ENCODE measurements around the gene PTPN14. TPM values are rescaled to one million over a fixed set of nuclear protein-coding genes. Genes with fewer than 3 reads are reported as not detected.

PTPN14 gene
- total and polyA plus RNA-seq, 3 donors from 2014 or later, result 14.8 to 59.2 (median 42.2) TPM

DNA sequence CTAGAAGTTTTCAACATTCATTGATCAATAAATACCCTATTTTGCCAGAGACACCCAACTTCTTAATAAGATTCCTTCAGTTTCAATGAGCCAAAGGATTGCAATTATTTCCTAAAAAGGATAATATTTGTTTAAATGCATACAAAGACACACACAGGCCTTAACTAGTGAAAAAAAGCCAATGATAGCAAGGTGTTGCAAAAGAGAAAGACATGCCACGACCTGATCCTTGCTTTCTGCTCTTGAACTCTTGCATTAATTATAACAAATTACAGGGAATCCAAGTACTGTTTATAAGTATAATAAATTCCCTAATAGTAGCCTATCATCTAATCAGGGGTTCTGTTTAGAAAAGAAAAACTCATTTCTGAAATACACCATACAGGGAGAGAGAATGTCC is 131.1 kb downstream of the PTPN14 start:
- intact Hi-C loops (cut with DNase I; ENCODE audit: low total_unique reads), result no loop called here
- Histone ChIP-seq H3K36me3 (ENCODE audit: low read depth, missing control alignments) (no peaks in the 10 kb centered on the region), H3K4me3 (no peak overlapping the region), H3K9me3 (no peaks in the 10 kb centered on the region), H3K27me3 (no peaks in the 10 kb centered on the region), H3K27ac (no peak overlapping the region), H3K4me1 (peaks cover 21% of the 10 kb centered on the region)
- DNase-seq, result no peak
- WGBS, 2 donors, result 53 to 61% methylated on average over 1 of the region's 1 CpG
- TF ChIP-seq, protein P1, sequence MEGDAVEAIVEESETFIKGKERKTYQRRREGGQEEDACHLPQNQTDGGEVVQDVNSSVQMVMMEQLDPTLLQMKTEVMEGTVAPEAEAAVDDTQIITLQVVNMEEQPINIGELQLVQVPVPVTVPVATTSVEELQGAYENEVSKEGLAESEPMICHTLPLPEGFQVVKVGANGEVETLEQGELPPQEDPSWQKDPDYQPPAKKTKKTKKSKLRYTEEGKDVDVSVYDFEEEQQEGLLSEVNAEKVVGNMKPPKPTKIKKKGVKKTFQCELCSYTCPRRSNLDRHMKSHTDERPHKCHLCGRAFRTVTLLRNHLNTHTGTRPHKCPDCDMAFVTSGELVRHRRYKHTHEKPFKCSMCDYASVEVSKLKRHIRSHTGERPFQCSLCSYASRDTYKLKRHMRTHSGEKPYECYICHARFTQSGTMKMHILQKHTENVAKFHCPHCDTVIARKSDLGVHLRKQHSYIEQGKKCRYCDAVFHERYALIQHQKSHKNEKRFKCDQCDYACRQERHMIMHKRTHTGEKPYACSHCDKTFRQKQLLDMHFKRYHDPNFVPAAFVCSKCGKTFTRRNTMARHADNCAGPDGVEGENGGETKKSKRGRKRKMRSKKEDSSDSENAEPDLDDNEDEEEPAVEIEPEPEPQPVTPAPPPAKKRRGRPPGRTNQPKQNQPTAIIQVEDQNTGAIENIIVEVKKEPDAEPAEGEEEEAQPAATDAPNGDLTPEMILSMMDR (IDR thresholded peaks at IDR 0.05), result no peak
- TF ChIP-seq POLR2A (IDR thresholded peaks at IDR 0.05), result no peak

DNA sequence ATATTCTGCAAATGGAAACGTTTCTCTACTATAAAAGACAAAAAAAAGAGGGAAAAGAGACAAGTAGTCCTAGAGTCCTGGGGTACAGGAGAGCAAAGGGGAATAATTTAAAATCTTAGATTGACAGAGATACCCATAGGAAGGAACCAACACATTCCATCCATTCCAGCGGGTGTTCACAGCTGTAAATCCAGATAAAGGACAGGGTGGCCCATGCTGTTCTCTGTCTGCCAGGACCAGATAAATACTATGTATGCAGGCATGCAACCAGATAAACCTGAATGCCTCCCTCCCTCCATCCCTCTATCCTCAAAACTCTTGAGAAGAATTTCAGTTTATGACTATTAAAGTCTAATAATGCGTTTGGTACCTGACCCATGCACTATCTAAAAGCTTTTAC is 131.8 kb downstream of the PTPN14 start:
- Histone ChIP-seq H3K36me3 (ENCODE audit: low read depth, missing control alignments) (no peaks in the 10 kb centered on the region), H3K27me3 (no peaks in the 10 kb centered on the region), H3K4me3 (no peak overlapping the region), H3K27ac (no peak overlapping the region), H3K9me3 (no peaks in the 10 kb centered on the region), H3K4me1 (peaks cover 21% of the 10 kb centered on the region)
- 36 to 42% methylated on average over 3 of the region's 3 CpGs for WGBS, 2 donors
- intact Hi-C loops (cut with DNase I; ENCODE audit: low total_unique reads), result no loop called here
- TF ChIP-seq, protein P1 (IDR thresholded peaks at IDR 0.05), result no peak
- TF ChIP-seq POLR2A (IDR thresholded peaks at IDR 0.05), result no peak
- DNase-seq, result no peak

DNA sequence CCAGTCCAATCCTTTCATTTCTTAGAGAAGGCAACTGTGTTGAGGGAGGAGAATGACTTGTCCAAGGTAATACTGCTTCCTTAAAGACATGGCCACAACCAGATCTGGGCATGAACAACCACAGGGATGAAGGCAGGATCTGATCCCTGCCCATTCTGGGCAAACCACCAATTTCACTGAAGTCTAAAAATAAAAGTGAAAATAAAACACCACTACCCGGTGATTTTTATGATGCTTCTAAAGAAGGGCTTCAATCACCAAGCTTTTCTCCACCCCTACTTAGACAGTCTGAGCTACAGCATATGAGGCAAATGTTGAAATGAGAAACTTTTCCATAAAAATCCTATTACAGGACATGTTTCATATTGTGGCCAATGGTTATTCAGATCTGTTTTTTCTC is 133.0 kb downstream of the PTPN14 start:
- TF ChIP-seq, protein P1 (IDR thresholded peaks at IDR 0.05), result no peak
- TF ChIP-seq POLR2A (IDR thresholded peaks at IDR 0.05), result no peak
- peaks cover 21% of the 10 kb centered on the region for H3K4me1 ChIP-seq
- no peaks in the 10 kb centered on the region for H3K36me3 ChIP-seq (ENCODE audit: low read depth, missing control alignments)
- H3K27me3 ChIP-seq, result no peaks in the 10 kb centered on the region
- DNase-seq, result no peak
- H3K27ac ChIP-seq, result peak overlapping the region in 1 of 2 donors; percentile 28
- intact Hi-C loops (cut with DNase I; ENCODE audit: low total_unique reads), result no loop called here
- no peaks in the 10 kb centered on the region for H3K9me3 ChIP-seq
- H3K4me3 ChIP-seq, result no peak overlapping the region
- WGBS, 2 donors, result 45 to 56% methylated on average over 1 of the region's 1 CpG

DNA sequence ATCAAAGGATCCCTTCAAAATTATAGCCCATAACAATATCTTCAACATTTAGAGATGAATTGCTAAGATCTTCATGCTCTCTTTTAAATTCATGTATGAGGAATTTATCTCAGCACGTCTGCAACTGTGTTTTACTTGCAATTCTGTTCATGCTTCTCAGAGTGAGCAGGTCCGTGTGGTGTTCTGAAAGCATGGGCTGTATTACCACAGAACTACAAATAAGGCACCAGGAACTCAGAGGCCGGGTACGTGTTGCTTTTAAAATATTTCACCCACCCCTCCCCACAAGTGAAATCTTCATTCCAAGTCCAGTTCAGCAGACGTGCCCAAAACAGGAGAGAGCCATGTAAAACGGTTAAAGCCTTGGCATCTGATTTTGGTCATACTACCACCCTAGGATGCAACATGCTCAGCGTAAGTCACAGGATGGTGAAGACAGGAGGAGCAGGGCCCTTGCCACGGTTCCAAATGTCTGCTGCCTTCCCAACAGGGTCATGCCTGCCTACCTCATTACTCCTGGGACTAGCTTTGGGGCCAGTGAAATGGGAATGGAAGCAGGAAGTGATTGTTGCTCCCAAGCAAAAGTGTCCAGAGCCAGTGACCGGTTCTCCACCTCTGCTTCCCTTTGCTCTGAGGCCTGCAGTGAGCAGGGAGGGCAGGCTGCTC is 133.7 kb downstream of the PTPN14 start:
- Histone ChIP-seq H3K9me3 (no peaks in the 10 kb centered on the region), H3K36me3 (ENCODE audit: low read depth, missing control alignments) (no peaks in the 10 kb centered on the region), H3K4me1 (peaks cover 21% of the 10 kb centered on the region), H3K4me3 (no peak overlapping the region), H3K27ac (no peak overlapping the region), H3K27me3 (no peaks in the 10 kb centered on the region)
- 86% methylated on average over 9 of the region's 9 CpGs for WGBS, 2 donors
- intact Hi-C loops (cut with DNase I; ENCODE audit: low total_unique reads), result no loop called here
- DNase-seq, result no peak
- TF ChIP-seq, protein P1 (IDR thresholded peaks at IDR 0.05), result no peak
- no peak for TF ChIP-seq POLR2A (IDR thresholded peaks at IDR 0.05)

DNA sequence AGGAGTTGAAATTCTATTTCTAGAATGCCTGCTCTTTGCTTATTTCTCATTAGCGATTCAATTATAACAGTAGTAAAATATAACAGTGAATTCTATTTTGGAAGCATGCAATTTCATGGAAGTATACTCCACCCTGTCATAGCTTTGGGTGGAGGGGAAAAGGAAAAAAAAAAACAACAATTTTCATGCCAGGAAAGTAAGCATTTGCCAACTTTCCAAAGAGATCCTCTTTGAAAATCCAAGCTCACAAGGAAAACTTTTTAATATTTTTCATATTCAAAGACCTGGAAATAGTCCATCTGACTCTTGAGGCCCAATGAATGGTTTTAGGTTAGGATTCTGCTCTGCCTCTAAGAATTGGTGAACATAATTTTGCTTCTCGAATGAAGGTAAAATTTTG is 134.5 kb downstream of the PTPN14 start:
- Histone ChIP-seq H3K4me1 (peaks cover 21% of the 10 kb centered on the region), H3K27me3 (no peaks in the 10 kb centered on the region), H3K27ac (no peak overlapping the region), H3K9me3 (no peaks in the 10 kb centered on the region), H3K36me3 (ENCODE audit: low read depth, missing control alignments) (no peaks in the 10 kb centered on the region), H3K4me3 (no peak overlapping the region)
- intact Hi-C loops (cut with DNase I; ENCODE audit: low total_unique reads), result no loop called here
- no peak for TF ChIP-seq POLR2A (IDR thresholded peaks at IDR 0.05)
- TF ChIP-seq, protein P1 (IDR thresholded peaks at IDR 0.05), result no peak
- no peak for DNase-seq
- 55 to 80% methylated on average over 2 of the region's 2 CpGs for WGBS, 2 donors
